Measurements from ENCODE around the gene CTSO.

DNA sequence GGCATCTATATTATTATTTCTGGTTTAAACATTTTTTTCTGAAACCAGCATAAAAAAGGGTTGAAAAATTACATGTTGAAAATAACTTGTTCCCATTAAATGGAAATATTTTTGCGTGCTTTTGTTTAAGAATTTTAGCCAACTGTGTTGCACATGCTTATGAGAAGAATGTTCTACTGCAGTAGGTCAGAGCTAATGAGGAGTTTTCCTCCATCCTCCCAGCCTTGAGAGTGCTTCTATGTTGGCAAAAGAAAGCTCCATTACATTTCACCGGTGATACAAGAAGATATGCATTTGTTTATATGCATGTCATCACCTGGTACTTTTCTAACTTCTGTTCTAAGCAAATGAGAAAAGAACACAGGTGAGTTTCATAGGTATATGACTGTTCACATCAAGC, 63.7 kb downstream of the CTSO start:
- TF ChIP-seq CTCF (conservative IDR thresholded peaks at IDR 0.05) (no peak), ZFX (IDR thresholded peaks at IDR 0.05) (no peak)
